GM18870 (cell line): ENCODE measurements around the gene SVOPL.
"Not testable (repeated sequence)": the region's sequence is repeated elsewhere in the genome, so short reads cannot be mapped to it uniquely, and the experiment has no call there.

Experiments used
- ATAC-seq: cut with Tn5 transposase; IDR thresholded peaks from one replicate; pipeline ENCODE4 v1.9.1; 2021; ENCODE audit warnings: moderate library complexity; ENCODE audit not compliant: unreplicated experiment

The SVOPL gene, protein sequence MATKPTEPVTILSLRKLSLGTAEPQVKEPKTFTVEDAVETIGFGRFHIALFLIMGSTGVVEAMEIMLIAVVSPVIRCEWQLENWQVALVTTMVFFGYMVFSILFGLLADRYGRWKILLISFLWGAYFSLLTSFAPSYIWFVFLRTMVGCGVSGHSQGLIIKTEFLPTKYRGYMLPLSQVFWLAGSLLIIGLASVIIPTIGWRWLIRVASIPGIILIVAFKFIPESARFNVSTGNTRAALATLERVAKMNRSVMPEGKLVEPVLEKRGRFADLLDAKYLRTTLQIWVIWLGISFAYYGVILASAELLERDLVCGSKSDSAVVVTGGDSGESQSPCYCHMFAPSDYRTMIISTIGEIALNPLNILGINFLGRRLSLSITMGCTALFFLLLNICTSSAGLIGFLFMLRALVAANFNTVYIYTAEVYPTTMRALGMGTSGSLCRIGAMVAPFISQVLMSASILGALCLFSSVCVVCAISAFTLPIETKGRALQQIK

GRCh38 chr7:138700857-138701536 lies at the start of gene SVOPL:
TSS of gene SVOPL (minus strand) at chr7:138701362. CDS start at chr7:138679045, 22,317 bp downstream.
- ATAC-seq = no peak

DNA sequence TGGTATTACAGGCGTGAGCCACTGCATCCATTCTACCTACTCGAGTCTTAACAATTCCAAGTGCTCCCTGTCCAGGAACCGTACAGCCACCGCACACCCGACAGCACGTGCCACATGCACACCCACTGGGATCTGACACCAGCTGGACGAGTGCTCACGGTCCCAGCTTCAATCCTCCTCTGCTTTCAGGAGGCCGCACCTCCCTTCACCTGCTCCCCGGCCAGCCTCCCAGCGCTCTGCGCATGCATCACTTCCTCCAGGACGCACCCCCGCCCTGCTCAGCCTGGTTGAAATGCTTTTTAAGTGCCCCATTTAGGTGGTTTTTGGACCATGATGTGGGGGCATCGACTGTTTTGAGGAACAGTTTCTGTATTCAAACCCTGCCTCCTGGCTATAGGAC lies 49.3 kb upstream of the SVOPL start:
- ATAC-seq = no peak

- no peak for ATAC-seq
Measured at GRCh38 chr7:138749960-138750359, 48.8 kb upstream of the SVOPL start.

- ATAC-seq = no peak
Measured at GRCh38 chr7:138748666-138749065, 47.5 kb upstream of the SVOPL start.

DNA sequence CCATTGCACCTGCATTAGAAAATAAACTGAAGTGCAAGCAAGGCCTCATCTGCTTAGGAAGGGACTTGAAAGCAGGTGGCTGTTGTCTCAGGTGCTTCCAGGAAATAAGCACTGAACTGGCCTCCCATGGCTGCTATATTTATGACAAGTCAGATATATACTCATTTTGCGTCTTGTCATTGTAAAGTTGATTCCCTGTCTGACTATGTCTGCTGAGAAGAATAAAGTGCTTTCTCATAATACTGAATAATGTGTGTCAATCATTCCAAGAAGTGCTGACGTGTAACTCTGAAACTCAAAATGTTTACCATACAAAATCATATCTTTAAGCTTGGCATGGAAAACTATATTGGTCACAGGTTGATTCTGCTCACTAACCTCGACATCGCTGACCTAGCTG lies 44.9 kb upstream of the SVOPL start:
- ATAC-seq = no peak

GRCh38 chr7:138745189-138745588 lies 44.0 kb upstream of the SVOPL start:
- ATAC-seq = no peak

DNA sequence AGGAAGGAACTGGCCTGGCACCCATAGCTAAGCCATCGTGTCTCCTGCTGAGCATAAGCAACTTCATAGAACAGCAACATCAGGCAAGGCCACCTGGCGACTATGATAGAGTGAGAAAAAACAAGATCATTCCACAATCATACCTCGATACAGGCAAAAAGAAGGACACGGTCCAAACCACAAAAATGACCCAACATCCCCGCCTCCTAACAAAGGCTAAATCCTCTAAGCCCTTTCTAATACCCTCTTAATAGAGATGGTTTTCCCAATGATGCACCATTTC lies 40.2 kb upstream of the SVOPL start:
- no peak for ATAC-seq

GRCh38 chr7:138739859-138740258 lies 38.7 kb upstream of the SVOPL start:
- no peak for ATAC-seq

DNA sequence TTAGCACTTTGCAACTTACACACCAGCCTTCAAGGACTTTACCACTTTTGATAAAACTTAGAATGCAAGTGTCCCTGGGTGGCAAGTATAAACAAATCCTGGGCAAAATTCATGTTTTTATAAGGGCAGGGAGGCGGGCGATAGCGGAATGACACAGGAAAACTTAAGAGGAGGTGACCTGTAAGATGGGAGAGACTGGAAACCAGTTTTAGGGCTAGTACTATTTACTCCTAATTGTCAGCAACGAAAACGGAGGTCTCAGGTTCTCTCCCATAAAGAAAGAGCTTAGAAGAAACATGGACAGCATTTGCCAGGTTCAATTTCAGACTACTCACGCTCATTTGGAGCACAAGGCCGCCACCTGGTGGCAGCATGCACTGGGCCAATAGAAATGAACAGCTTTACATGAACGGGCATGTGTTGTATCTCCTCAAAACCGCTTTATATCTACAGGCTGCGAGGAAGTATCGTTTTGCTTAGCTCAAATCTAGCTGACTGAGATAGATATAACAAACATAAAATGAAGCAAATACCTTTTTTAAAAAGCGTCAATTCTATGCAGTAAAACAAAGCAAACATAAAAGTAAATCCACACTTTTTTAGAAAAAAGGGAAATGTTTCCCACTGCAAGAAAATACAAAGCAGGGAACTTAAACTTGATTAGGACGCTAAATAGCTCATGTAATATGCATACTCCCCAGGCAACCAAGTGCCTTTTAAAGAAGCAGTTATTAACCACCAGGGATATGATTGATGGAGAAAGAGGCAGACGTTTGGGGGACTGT lies 37.6 kb upstream of the SVOPL start:
- peak; percentile 85 for ATAC-seq

DNA sequence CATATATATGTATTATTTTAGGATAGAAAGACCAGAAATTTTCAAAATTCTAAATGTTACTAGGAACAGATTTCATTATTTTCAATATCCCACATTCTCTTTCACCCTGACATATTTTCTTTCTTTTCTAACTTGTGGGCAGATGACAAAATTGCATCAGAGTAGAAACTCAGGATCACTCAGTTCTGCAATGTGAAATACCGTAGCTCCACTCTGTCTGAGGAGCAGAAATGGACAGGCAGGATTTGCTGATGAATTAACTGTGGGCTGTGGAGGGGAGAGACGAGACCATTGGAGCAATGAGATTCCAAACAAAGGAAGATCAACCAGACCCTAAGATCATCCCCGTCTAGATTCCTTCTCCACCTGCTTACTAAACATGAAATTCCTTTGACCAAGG lies 37.0 kb upstream of the SVOPL start:
- ATAC-seq = no peak

DNA sequence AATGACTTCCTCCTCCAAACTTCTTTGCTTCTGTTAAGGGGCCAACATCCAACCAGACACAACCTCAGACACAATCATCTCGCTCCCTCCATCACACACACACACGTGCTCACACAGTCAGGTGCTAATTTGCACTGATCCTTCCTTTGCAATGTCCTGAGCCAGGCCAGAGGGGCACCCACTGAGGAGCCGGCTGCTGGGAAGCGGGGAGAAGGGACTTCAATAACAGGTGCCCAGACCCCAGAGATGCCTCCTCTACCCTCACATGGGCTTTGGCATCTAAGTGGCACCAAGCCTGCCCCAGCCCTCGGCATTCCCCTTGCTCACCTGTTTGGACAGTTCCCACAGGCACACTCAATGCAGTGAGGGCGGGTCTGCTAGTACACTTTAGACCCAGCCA lies 34.2 kb upstream of the SVOPL start:
- ATAC-seq = no peak

DNA sequence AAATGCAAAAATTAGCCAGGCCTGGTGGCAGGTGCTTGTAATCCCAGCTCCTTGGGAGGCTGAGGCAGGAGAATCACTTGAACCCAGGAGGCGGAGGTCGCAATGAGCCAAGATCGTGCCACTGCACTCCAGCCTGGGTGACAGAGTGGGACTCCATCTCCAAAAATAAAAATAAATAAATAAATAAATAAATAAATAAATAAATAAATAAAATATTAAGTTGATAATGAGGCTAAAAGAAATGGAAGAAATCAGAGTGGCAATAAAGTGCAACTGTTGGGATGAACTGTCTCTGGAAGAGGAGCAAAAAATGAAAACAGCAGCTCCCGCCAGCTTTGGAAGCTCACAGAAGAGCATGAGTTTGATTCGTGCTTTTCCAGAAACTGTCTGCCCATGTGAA lies 30.6 kb upstream of the SVOPL start:
- not testable (repeated sequence) for ATAC-seq

DNA sequence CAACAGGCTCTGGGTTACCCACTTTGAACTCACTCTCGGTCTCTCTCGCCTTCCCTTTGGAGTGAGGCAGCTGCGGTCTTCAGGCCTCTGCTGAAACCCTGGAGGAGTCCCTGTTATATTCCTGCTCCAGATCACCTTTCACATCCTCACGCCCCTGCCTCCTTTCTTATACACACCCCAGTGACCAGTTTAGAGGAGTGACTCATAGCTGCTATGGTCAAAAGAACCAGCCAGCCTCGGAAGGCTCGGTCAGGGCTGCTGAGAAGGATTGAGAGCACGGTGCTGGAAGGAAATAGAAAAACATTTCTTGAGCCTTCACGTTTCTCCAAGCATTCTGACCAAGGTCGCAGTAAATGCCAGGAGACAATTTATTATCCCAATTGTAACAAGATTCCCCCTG lies 28.3 kb upstream of the SVOPL start:
- no peak for ATAC-seq

GRCh38 chr7:138727336-138728099 lies 26.4 kb upstream of the SVOPL start:
- ATAC-seq = no peak

DNA sequence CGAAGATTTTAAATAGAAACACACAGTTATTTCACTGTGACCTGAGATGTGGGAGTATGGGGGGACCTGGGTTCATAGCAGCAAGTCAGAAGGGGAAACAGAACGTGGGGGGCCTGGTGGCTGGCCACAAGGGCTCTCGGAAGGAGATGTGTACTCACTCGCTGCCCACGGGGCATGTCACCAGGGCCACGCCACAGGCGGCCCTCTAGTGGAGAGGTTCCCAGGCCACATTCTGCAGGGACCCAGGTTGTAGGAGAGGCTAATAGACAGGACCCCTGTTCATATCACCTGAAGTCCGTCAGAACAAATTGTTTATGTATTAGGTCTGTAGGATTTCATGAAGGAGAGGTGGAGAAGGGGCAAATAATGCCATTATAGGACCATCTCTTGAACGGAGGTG lies 25.1 kb upstream of the SVOPL start:
- no peak for ATAC-seq

GRCh38 chr7:138720286-138720685 lies 19.1 kb upstream of the SVOPL start:
- ATAC-seq = no peak

GRCh38 chr7:138716889-138717288 lies 15.7 kb upstream of the SVOPL start:
- ATAC-seq = no peak

- ATAC-seq = no peak
Measured at GRCh38 chr7:138713191-138713590, 12.0 kb upstream of the SVOPL start.

DNA sequence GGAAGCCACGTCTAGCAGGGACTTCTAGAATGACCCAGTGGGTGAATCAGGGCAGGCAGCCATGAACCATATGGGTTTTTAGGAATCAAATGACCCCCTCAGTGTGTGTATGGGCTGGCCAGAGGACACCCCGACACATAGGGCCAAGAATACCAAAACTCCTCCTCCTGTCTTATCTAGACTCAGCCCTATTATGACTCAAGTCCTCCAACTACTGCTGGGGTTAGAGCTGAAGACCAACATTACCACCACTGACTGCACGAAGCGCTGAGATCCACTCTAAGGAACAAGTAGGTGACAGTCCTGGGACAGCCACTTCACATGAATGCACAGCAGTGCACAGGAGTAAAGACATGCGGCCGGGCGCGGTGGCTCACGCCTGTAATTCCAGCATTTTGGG lies 11.5 kb upstream of the SVOPL start:
- ATAC-seq = no peak

DNA sequence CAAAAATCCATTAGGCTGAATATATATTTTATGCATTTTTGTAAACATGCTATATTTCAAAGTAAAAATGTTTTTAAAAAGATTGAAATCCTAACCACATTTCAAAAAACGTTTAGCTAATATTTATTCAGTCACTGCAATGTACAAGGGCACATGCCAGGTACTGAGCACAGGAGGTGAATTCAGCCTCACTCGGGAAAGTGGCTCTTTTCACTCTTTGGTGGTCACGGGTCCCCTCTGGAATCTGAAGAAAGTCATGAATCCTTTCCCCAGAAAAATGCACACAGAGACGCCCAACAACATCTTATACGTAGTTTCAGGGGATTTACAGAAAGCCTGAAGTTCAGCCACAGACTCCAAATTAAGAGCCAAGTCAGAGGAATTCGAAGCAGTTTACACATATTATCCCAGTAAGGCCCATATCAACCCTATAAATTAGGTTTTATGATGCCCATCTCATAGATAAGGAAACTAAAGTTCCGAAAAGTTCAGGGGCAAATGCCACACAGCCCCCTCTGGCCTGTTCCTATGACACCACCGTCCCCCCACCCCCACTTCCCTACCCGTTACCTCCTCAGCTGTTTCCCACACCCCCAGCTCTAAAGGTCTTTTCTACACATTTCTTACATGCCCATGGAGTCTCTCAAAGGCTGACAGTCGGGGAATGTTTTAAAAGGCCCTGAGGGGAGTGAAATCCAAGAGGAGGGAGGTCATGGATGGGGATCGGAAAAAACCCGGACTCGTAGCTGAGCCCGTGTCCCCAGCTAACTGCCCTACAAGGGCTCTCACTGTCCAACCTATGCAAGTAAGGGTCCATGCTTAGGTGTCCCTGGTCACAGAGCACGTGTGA lies 9.6 kb upstream of the SVOPL start:
- no peak for ATAC-seq
